GM04503 (cell line): ENCODE data around the gene WFDC8.

Experiments used
- DNase-seq: peaks from one replicate; pipeline ENCODE4 v3.0.0-alpha.2; 2012; ENCODE audit warnings: low read depth

WFDC8 gene

GRCh38 chr20:45547206-45547770 is 31.8 kb downstream of the WFDC8 start, which contains the start of gene EPPIN:
Gene EPPIN (minus strand): TSS chr20:45547401. CDS start chr20:45547357, 44 bp downstream.
- DNase-seq = no peak

DNA sequence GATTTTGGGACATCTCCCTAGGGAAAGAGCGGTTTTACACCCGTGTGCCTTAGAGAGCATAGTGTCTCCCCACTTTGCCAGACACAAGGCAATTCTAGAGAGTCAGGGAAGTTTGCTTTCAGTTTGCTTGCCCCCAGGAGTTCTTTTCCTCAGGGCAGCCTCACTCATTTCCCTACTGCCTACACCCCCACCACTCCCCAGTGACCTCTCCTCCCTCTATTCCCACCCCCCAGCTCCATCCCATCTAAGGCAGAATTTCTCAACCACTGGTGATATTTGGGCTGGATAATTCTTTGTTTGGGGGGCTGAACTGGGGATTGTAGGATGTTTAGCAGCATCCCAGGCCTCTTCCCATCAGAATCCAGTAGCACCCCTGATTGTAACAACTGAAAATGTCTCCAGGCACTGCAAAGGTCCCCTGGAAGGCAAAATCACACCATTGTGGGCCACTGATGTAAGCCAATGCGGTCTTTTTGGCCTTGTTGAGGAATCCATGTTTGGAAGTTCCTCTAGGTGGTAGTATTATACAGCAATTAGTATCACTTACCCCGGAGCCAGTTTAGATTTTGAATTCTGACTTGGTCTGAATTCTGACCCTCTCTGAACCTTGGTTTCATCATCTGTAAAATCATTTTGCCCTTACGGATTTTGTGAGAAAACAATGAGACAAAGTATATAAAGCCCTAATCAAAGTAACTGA is 33.2 kb downstream of the WFDC8 start:
- peak; percentile 5 for DNase-seq

GRCh38 chr20:45545351-45545750 is 33.7 kb downstream of the WFDC8 start:
- DNase-seq = no peak

DNA sequence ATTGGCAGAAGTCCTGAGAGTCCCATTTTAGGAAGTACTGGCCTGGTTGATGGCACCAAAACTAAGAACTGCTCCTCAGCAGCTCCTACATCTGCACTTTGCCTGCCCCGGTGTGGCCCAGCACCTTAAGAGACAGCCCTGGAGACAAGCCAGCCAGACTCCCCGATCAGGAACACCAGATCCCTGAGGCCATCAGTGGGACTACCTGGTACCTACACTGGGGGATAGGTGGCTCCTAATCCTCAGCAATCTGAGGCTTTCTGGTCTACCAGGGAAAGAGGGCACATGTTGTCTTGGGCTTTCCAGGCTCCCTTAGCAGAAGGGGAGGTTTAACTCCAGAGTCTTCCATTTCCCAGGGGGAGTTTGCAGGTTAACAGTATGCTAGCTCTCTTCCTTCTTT is 39.7 kb downstream of the WFDC8 start, which contains the start of gene WFDC6:
WFDC6 (minus strand) TSS at position 101 of the 400 bp plus-strand sequence; CDS start at position 26, 75 bp downstream.
- DNase-seq = no peak

- no peak for DNase-seq
These were observed 40.8 kb downstream of the WFDC8 start for GRCh38 chr20:45538209-45538799.

DNA sequence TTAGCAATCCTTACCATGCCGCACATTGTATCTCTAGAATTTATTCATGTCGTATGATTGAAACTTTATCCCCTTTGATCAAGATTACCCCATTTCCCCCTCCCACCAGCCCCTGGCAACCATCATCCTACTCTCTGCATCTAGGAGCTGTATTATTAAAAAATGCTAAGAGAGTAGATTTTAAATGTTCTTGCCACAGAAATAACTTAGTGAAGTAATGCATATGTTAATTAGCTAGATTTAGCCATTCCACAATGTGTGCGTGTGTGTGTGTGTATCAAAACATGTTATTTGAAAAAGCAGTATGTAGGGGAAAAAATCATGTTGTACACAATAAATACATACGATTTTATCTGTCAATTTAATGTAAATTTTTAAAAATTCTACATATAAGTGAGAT is 51.8 kb downstream of the WFDC8 start:
- DNase-seq = no peak

DNA sequence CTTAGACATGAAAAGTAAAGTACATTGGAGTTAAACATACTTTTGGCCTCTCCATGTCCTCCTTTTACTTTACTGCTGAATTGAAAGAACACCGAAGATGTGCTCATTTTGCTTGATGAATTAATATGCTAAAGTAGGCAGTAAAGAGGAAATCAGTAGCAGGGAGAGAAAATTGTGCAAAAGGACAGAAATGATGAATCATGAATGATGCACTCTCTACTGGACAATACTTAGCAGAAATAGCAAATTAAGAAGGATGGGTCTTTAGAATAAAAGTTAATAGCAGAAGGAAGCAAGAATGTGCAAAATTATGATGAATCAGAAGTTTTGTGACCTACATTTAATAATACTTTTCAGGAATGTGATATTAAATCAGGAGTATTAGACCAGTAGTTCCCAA is 55.3 kb downstream of the WFDC8 start:
- no peak for DNase-seq

GRCh38 chr20:45518282-45518681 is 60.8 kb downstream of the WFDC8 start:
- no peak for DNase-seq

DNA sequence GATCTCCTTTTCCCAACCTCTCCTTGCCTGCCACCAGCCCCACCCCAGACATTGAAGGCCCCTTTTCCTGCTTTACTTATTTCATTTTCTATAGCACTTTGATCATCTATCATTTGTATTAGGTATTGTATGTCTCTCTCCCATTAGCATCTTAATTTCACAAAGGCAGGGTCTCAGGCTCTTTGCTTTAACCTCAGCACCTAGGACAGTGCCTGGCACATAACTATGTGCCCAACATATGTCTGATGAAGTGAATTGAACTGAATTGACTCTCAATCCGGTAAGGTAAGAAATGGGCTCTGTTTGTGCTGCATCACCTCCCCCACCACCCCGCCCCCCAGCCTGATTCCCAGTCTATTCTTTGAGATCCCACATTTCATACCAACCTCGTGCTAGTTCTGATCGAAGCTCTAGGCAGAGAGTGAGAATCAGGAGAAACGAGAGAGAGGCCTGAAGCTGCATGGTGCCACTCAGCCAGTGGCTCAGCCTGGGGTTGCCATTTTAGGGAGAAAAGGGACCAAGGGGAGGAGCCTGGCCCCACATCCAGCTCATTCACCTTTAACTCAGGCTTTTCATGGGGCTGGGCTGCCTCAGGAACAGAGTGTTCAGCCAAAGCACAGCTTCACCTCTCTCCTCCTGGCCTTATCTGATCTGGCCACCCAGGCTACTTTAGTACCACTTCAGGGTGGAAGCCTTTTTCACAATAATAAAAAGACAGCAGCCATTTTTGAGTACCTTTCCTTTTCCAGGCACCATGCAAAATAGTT is 63.8 kb downstream of the WFDC8 start, which contains the start of gene SPINT3:
SPINT3 (minus strand) TSS at position 476 of the 767 bp plus-strand sequence; CDS start at position 462, 14 bp downstream.
- DNase-seq = no peak

GRCh38 chr20:45510242-45510862 is 68.7 kb downstream of the WFDC8 start:
- DNase-seq = no peak

DNA sequence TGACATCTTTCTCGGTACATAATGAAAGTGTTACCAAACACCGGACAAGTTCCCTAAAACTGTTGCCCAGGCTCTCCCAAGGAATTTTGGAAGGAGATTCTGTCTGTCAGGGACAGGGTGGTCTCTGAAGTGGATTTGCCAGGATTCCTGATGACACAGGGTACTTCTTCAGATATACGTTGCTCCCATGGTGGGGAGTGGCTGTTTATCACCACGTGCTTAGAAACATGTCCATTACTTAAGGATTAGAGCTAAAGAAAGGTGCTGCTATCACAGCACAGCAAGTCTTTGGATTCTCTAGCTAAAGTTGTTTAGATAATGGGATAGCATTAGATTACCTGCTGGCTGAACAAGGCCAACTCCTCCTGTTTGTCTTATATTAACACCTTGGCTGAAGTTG is 70.0 kb downstream of the WFDC8 start:
- no peak for DNase-seq

DNA sequence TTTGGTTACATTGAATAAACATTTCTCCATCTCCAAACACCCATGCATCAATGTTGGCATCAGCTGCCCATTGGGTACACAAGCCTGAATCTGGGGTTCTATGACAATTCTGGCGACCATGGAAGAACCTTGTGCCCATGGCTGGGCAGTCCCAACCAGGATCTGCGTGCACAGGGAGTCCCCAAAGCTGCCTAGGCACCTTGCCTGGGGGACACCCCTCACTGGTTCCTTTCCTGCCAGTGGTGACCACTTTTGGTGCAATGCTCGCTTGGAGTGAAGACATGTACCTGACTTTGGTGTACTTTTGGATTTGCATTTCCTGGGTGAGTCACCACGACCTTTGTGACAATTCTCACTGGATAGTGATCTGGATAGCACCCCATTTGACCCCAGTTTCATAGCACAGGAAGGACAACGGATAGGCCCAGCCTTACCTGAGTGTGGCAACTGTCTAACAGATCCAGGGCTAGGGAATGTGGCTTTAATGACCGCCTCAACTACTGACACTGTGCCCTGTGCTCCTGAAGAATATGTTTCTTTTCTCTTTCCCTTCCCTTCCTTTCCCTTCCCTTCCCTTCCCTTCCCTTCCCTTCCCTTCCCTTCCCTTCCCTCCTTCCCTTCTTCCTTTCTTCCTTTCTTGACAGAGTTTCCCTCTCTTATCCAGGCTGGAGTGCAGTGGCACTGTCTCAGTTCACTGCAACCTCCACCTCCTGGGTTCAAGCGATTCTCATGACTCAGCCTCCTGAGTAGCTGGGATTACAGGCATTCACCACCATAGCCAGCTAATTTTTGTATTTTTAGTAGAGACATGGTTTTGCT is 70.8 kb downstream of the WFDC8 start:
- no peak for DNase-seq

DNA sequence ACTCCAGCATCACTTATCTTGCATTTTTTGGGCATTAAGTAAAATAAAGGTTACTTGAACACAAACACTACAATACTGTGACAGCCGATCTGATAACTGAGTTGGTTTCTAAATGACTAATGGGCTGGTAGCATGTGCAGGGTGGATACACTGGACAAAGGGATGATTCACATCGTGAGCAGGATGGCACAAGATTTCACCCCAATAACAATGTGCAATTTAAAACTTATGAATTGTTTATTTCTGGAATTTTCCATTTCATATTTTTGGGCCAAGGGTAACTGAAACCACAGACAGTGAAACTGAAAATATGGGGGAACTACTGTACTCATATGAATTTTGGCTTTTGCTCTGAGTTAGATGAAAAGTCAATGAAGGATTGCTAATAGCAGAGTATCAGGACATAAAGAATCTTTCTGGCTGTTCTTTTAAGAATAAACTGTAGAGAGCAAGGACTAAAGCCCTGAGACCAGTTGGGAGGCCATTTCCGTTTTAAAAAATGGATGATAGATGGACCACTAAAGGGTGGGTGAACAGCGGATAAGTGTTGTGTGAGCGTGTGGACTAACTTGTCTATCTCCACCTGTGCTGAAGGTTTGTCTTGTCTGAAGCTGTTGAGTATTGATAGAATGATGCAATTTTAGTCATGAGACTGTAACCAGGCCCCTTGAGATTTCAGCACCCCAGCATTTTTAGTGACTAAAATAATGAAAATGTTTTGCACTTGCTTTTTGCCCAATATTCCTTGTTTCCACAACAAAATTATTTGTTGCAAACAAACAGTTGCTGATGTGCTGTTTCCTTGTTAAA is 71.9 kb downstream of the WFDC8 start:
- no peak for DNase-seq

DNA sequence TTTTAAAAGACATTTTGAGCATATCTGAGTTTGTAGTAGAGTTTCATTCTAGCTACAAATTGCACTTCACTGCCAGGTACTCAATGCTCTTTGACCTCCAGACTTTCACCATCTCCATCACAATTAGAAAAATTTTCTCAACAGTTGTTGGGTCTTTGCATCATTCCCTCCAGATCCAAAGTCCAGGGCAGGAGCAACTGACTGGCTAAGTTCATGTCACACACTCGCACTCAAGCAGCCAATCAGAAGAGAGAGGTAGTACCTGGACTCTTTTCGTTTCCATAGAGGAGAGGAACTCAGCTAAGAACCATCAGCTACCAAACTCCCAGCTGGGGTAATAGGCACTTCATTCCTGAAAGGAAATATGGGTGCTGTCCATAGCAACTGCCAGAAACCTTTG is 72.7 kb downstream of the WFDC8 start:
- DNase-seq = no peak

- no peak for DNase-seq
These were observed 75.7 kb downstream of the WFDC8 start for GRCh38 chr20:45503403-45503802.

GRCh38 chr20:45502561-45502960 is 76.5 kb downstream of the WFDC8 start:
- DNase-seq = no peak
